ENCODE data around the gene SSR1.

Gene SSR1

DNA sequence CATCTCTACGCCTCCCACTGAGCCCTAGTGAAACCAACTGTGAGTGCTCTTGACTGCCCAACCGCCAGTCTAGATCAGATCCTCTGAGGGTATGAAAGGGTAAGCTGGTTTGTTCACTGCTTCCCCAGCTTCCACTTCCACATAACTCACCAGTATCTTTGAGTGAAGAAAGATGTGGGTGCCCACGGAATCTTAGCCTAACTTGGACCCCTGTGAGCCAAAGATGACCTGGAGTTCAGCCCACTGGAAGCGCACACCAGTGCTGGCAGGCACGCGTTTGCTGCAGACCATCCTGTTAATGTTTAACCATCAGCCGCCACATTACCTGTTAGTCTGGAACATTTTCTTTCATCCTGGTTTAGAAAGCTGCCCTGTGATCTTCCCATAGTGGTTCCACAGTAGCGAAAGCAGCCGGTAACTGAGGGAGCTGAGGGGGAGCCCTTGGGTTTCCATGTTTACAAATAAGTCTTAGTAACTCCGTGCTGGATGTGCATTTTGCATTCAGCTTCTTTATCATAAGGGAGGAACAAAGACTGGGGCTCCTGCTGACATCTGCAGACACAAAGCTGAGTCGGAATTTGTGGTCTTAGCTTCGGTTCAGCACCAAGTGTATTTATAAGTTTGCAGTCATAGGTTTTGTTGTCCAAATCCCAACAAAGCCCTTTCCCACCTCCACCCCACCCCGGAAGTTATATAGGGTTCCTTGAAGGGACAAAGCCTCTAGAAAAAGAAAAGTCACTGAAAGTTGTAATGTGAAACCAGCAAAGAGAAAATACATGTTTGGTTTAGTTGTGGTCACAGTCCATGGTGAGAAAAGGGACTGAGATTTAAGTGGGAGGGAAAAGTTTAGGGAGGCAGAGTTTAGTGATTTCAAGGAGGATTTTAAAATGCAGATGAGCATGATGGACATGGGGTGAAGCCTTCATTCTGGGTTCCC is 71.0 kb downstream of the SSR1 start:
- peak overlapping the region; percentile 44 for H3K4me2 ChIP-seq (ENCODE audit: low read length, poor library complexity, severe bottlenecking)
- H2BK5ac ChIP-seq (ENCODE audit: low read depth, low read length, poor library complexity, severe bottlenecking), result no peak overlapping the region
- peak overlapping the region; percentile 62 for H2AK5ac ChIP-seq (ENCODE audit: low read length, severe bottlenecking)
- peak overlapping the region; percentile 77 for H3K27ac ChIP-seq (ENCODE audit: low read length, poor library complexity, severe bottlenecking)
- H3K9me3 ChIP-seq (ENCODE audit: control insufficient read depth, low read length), result no peaks in the 10 kb centered on the region
- H2BK120ac ChIP-seq (ENCODE audit: low read depth, low read length), result no peak overlapping the region
- DNase-seq, result peak; percentile 41
- no peak overlapping the region for H3K4me3 ChIP-seq (ENCODE audit: insufficient read depth in 1 of 2, low read depth in 1 of 2, low read length in 2 of 2)
- H2AFZ ChIP-seq (ENCODE audit: low read depth, low read length), result no peak overlapping the region
- H2BK15ac ChIP-seq (ENCODE audit: low read depth, poor library complexity, severe bottlenecking), result peak overlapping the region; percentile 9
- WGBS, result 74% methylated on average over 10 of the region's 13 CpGs
- H3K23ac ChIP-seq (ENCODE audit: low read length in 2 of 2), result no peak overlapping the region
- peak overlapping the region; percentile 46 for H3K9ac ChIP-seq (ENCODE audit: low read length)
- H4K91ac ChIP-seq (ENCODE audit: low read length), result no peak overlapping the region
- peaks cover 15% of the 10 kb centered on the region for H3K4me1 ChIP-seq (ENCODE audit: control insufficient read depth, insufficient read depth, low read depth, low read length)
- peaks cover 35% of the 10 kb centered on the region for H3K79me1 ChIP-seq (replicated peaks; ENCODE audit: low read length, poor library complexity, severe bottlenecking)
- peak overlapping the region in 1 of 2 experiments; percentile 72 for H3K14ac ChIP-seq (ENCODE audit: low read length in 2 of 2)
- H3K27me3 ChIP-seq (ENCODE audit: control insufficient read depth in 1 of 2, insufficient read depth in 1 of 2, low read length in 2 of 2), result no peaks in the 10 kb centered on the region
- H4K8ac ChIP-seq (ENCODE audit: low read length), result no peak overlapping the region
- peaks cover 32 to 60% of the 10 kb centered on the region in 2 experiments for H3K36me3 ChIP-seq (ENCODE audit: control insufficient read depth in 1 of 2, insufficient read depth in 2 of 2, low read depth in 1 of 2, low read length in 2 of 2)
- H3K4ac ChIP-seq (ENCODE audit: low read depth in 1 of 2, low read length in 2 of 2), result no peak overlapping the region
- H2BK12ac ChIP-seq (ENCODE audit: low read length in 2 of 2), result peak overlapping the region in 1 of 2 experiments; percentile 29
- H3K18ac ChIP-seq (ENCODE audit: low read depth in 1 of 2, low read length in 2 of 2), result peak overlapping the region in 1 of 2 experiments; percentile 38

DNA sequence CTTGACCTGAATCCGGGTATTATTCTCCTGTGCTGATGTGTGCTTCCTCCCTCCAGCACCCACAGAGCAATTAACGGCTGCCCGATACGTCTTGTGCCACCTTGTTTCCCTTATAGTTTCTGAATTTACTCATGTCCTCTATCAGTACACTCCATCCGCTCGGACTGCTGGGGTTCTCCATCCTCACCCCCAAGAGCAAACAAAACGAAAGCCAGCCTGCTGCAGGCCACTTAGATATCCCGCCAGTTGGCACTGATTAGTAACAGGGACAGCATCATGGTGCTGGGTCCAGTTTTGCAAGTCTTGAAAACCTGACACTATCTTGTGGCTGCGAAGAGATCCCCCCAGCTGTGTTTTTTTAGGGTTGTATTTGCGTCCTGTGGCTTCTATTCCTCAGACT is 71.8 kb downstream of the SSR1 start:
- H3K36me3 ChIP-seq (ENCODE audit: control insufficient read depth in 1 of 2, insufficient read depth in 2 of 2, low read depth in 1 of 2, low read length in 2 of 2), result peaks cover 23 to 56% of the 10 kb centered on the region in 2 experiments
- no peak for DNase-seq
- H3K4ac ChIP-seq (ENCODE audit: low read depth in 1 of 2, low read length in 2 of 2), result no peak overlapping the region
- H3K27me3 ChIP-seq (ENCODE audit: control insufficient read depth in 1 of 2, insufficient read depth in 1 of 2, low read length in 2 of 2), result no peaks in the 10 kb centered on the region
- peaks cover 15% of the 10 kb centered on the region for H3K4me1 ChIP-seq (ENCODE audit: control insufficient read depth, insufficient read depth, low read depth, low read length)
- peak overlapping the region; percentile 77 for H3K27ac ChIP-seq (ENCODE audit: low read length, poor library complexity, severe bottlenecking)
- H2BK120ac ChIP-seq (ENCODE audit: low read depth, low read length), result no peak overlapping the region
- H3K4me2 ChIP-seq (ENCODE audit: low read length, poor library complexity, severe bottlenecking), result no peak overlapping the region
- no peaks in the 10 kb centered on the region for H3K9me3 ChIP-seq (ENCODE audit: control insufficient read depth, low read length)
- peak overlapping the region; percentile 11 for H2AK5ac ChIP-seq (ENCODE audit: low read length, severe bottlenecking)
- H3K18ac ChIP-seq (ENCODE audit: low read depth in 1 of 2, low read length in 2 of 2), result no peak overlapping the region
- H4K91ac ChIP-seq (ENCODE audit: low read length), result no peak overlapping the region
- peaks cover 30% of the 10 kb centered on the region for H3K79me1 ChIP-seq (replicated peaks; ENCODE audit: low read length, poor library complexity, severe bottlenecking)
- peak overlapping the region in 1 of 2 experiments; percentile 72 for H3K14ac ChIP-seq (ENCODE audit: low read length in 2 of 2)
- no peak overlapping the region for H4K8ac ChIP-seq (ENCODE audit: low read length)
- H2BK12ac ChIP-seq (ENCODE audit: low read length in 2 of 2), result peak overlapping the region in 1 of 2 experiments; percentile 29
- no peak overlapping the region for H2AFZ ChIP-seq (ENCODE audit: low read depth, low read length)
- H3K4me3 ChIP-seq (ENCODE audit: insufficient read depth in 1 of 2, low read depth in 1 of 2, low read length in 2 of 2), result no peak overlapping the region
- H3K9ac ChIP-seq (ENCODE audit: low read length), result no peak overlapping the region
- no peak overlapping the region for H3K23ac ChIP-seq (ENCODE audit: low read length in 2 of 2)
- H2BK15ac ChIP-seq (ENCODE audit: low read depth, poor library complexity, severe bottlenecking), result no peak overlapping the region
- 94% methylated on average over 10 of the region's 10 CpGs for WGBS
- no peak overlapping the region for H2BK5ac ChIP-seq (ENCODE audit: low read depth, low read length, poor library complexity, severe bottlenecking)

DNA sequence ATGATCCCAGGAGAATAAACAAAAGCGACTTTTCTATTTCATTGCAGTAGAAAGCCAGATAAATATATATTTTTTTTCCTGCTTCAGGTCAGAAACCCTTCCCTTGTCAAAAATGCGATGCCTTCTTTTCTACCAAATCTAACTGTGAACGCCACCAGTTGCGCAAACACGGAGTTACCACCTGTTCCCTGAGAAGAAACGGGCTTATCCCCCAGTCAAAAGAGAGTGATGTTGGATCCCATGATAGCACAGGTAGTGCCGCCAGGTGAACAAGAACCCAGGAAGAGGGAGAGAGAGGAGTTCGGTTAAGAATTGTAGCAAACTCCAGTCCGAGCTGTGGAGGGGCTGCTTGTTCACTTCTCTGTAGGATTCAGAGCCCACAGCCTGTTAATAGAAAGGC is 72.6 kb downstream of the SSR1 start:
- peaks cover 15% of the 10 kb centered on the region for H3K4me1 ChIP-seq (ENCODE audit: control insufficient read depth, insufficient read depth, low read depth, low read length)
- WGBS, result 98% methylated on average over 8 of the region's 9 CpGs
- H2AK5ac ChIP-seq (ENCODE audit: low read length, severe bottlenecking), result peak overlapping the region; percentile 7
- no peaks in the 10 kb centered on the region for H3K9me3 ChIP-seq (ENCODE audit: control insufficient read depth, low read length)
- H2BK5ac ChIP-seq (ENCODE audit: low read depth, low read length, poor library complexity, severe bottlenecking), result no peak overlapping the region
- H2AFZ ChIP-seq (ENCODE audit: low read depth, low read length), result no peak overlapping the region
- H3K4me2 ChIP-seq (ENCODE audit: low read length, poor library complexity, severe bottlenecking), result no peak overlapping the region
- H3K4ac ChIP-seq (ENCODE audit: low read depth in 1 of 2, low read length in 2 of 2), result no peak overlapping the region
- H3K79me1 ChIP-seq (replicated peaks; ENCODE audit: low read length, poor library complexity, severe bottlenecking), result peaks cover 29% of the 10 kb centered on the region
- no peak overlapping the region for H4K8ac ChIP-seq (ENCODE audit: low read length)
- H3K4me3 ChIP-seq (ENCODE audit: insufficient read depth in 1 of 2, low read depth in 1 of 2, low read length in 2 of 2), result no peak overlapping the region
- peak overlapping the region; percentile 45 for H2BK15ac ChIP-seq (ENCODE audit: low read depth, poor library complexity, severe bottlenecking)
- H3K36me3 ChIP-seq (ENCODE audit: control insufficient read depth in 1 of 2, insufficient read depth in 2 of 2, low read depth in 1 of 2, low read length in 2 of 2), result peaks cover 23 to 56% of the 10 kb centered on the region in 2 experiments
- H3K27me3 ChIP-seq (ENCODE audit: control insufficient read depth in 1 of 2, insufficient read depth in 1 of 2, low read length in 2 of 2), result no peaks in the 10 kb centered on the region
- no peak overlapping the region for H2BK120ac ChIP-seq (ENCODE audit: low read depth, low read length)
- no peak overlapping the region for H2BK12ac ChIP-seq (ENCODE audit: low read length in 2 of 2)
- no peak overlapping the region for H4K91ac ChIP-seq (ENCODE audit: low read length)
- no peak overlapping the region for H3K14ac ChIP-seq (ENCODE audit: low read length in 2 of 2)
- H3K18ac ChIP-seq (ENCODE audit: low read depth in 1 of 2, low read length in 2 of 2), result no peak overlapping the region
- H3K9ac ChIP-seq (ENCODE audit: low read length), result no peak overlapping the region
- no peak overlapping the region for H3K27ac ChIP-seq (ENCODE audit: low read length, poor library complexity, severe bottlenecking)
- H3K23ac ChIP-seq (ENCODE audit: low read length in 2 of 2), result peak overlapping the region in 1 of 2 experiments; percentile 5
- no peak for DNase-seq

DNA sequence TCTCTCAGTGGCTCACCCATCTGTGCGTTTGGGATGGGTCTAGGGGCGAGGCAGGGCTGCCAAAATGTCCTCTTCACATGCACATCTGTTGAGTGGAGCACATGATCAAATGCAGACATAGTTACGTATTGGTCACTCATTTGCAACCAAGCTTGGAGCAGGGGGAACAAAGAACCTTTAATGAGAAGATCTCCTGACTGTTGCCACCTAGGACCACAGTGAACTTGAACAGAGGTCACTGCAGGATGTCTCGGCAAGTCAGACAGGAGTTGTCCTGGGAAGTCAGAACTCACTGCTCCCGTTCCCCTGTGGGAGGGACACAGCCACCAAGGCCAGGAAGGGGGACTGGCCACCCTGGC is 73.4 kb downstream of the SSR1 start:
- no peak overlapping the region for H2AFZ ChIP-seq (ENCODE audit: low read depth, low read length)
- no peaks in the 10 kb centered on the region for H3K27me3 ChIP-seq (ENCODE audit: control insufficient read depth in 1 of 2, insufficient read depth in 1 of 2, low read length in 2 of 2)
- peaks cover 34% of the 10 kb centered on the region for H3K79me1 ChIP-seq (replicated peaks; ENCODE audit: low read length, poor library complexity, severe bottlenecking)
- 91% methylated on average over 5 of the region's 5 CpGs for WGBS
- H4K91ac ChIP-seq (ENCODE audit: low read length), result no peak overlapping the region
- H3K23ac ChIP-seq (ENCODE audit: low read length in 2 of 2), result no peak overlapping the region
- no peak overlapping the region for H2BK12ac ChIP-seq (ENCODE audit: low read length in 2 of 2)
- H3K14ac ChIP-seq (ENCODE audit: low read length in 2 of 2), result no peak overlapping the region
- H2BK15ac ChIP-seq (ENCODE audit: low read depth, poor library complexity, severe bottlenecking), result no peak overlapping the region
- no peak overlapping the region for H2BK5ac ChIP-seq (ENCODE audit: low read depth, low read length, poor library complexity, severe bottlenecking)
- no peak overlapping the region for H3K18ac ChIP-seq (ENCODE audit: low read depth in 1 of 2, low read length in 2 of 2)
- peak overlapping the region; percentile 14 for H3K9ac ChIP-seq (ENCODE audit: low read length)
- no peak for DNase-seq
- no peak overlapping the region for H3K27ac ChIP-seq (ENCODE audit: low read length, poor library complexity, severe bottlenecking)
- H2BK120ac ChIP-seq (ENCODE audit: low read depth, low read length), result no peak overlapping the region
- H3K4me3 ChIP-seq (ENCODE audit: insufficient read depth in 1 of 2, low read depth in 1 of 2, low read length in 2 of 2), result no peak overlapping the region
- no peak overlapping the region for H4K8ac ChIP-seq (ENCODE audit: low read length)
- no peaks in the 10 kb centered on the region for H3K9me3 ChIP-seq (ENCODE audit: control insufficient read depth, low read length)
- H3K4me1 ChIP-seq (ENCODE audit: control insufficient read depth, insufficient read depth, low read depth, low read length), result peaks cover 17% of the 10 kb centered on the region
- H3K4ac ChIP-seq (ENCODE audit: low read depth in 1 of 2, low read length in 2 of 2), result no peak overlapping the region
- no peak overlapping the region for H2AK5ac ChIP-seq (ENCODE audit: low read length, severe bottlenecking)
- no peak overlapping the region for H3K4me2 ChIP-seq (ENCODE audit: low read length, poor library complexity, severe bottlenecking)
- H3K36me3 ChIP-seq (ENCODE audit: control insufficient read depth in 1 of 2, insufficient read depth in 2 of 2, low read depth in 1 of 2, low read length in 2 of 2), result peaks cover 28 to 58% of the 10 kb centered on the region in 2 experiments

Measured in mesenchymal stem cell (in vitro differentiated cells and primary cell).